NOMO-1 treated with DMSO at 0.1 percent for 48 hours (cell line): Measurements from ENCODE around the gene BOLL.
"Not testable (repeated sequence)": the region's sequence is repeated elsewhere in the genome, so short reads cannot be mapped to it uniquely, and the experiment has no call there.

Experiments used
- DNase-seq: peaks from one replicate; lab custom pipeline; 2025; ENCODE audit not compliant: unreplicated experiment; lab: John Stamatoyannopoulos, UW

The BOLL gene

GRCh38 chr2:197784956-197785941 is at the start of gene BOLL:
Gene BOLL, minus strand, starts transcription at chr2:197785319. Its CDS starts 3,469 bp downstream, at chr2:197781850.
- no peak for DNase-seq

GRCh38 chr2:197834771-197835170 is 49.7 kb upstream of the BOLL start:
- DNase-seq, result not testable (repeated sequence)

GRCh38 chr2:197828464-197829135 is 43.5 kb upstream of the BOLL start:
- DNase-seq, result no peak

GRCh38 chr2:197827618-197828017 is 42.5 kb upstream of the BOLL start:
- no peak for DNase-seq

- no peak for DNase-seq
Measured at GRCh38 chr2:197822333-197822732, 37.2 kb upstream of the BOLL start.

- peak; percentile 77 for DNase-seq
Measured at GRCh38 chr2:197821550-197822289, 36.6 kb upstream of the BOLL start.

- no peak for DNase-seq
Measured at GRCh38 chr2:197814526-197814925, 29.4 kb upstream of the BOLL start.

- DNase-seq, result peak; percentile 23
Measured at GRCh38 chr2:197813093-197813787, 28.1 kb upstream of the BOLL start.

- no peak for DNase-seq
Measured at GRCh38 chr2:197810491-197810890, 25.4 kb upstream of the BOLL start.

- DNase-seq, result no peak
Measured at GRCh38 chr2:197810016-197810415, 24.9 kb upstream of the BOLL start.

- no peak for DNase-seq
Measured at GRCh38 chr2:197809064-197809463, 23.9 kb upstream of the BOLL start.

GRCh38 chr2:197805715-197806633 is 20.9 kb upstream of the BOLL start:
- peak; percentile 29 for DNase-seq

- no peak for DNase-seq
Measured at GRCh38 chr2:197804758-197805714, 19.9 kb upstream of the BOLL start.

- DNase-seq, result peak; percentile 77
Measured at GRCh38 chr2:197804049-197804757, 19.1 kb upstream of the BOLL start, which contains the start of gene PLCL1. Gene PLCL1, plus strand, starts transcription at chr2:197804593.

GRCh38 chr2:197803033-197803444 is 17.9 kb upstream of the BOLL start:
- DNase-seq, result peak; percentile 51

GRCh38 chr2:197801033-197801432 is 15.9 kb upstream of the BOLL start:
- no peak for DNase-seq

GRCh38 chr2:197800091-197800490 is 15.0 kb upstream of the BOLL start:
- no peak for DNase-seq

GRCh38 chr2:197799068-197799467 is 13.9 kb upstream of the BOLL start:
- DNase-seq, result no peak
